SK-N-SH (cell line): ENCODE results near the gene UBE2E1. TPM values are rescaled to one million over a fixed set of nuclear protein-coding genes. Genes with fewer than 3 reads are reported as not detected.

ENCODE experiments used
- CTCF ChIA-PET: fragments of 300-600, 350-600 bp; formaldehyde crosslinking; extraction: SDS; loops from one replicate; lab custom pipeline; 2021; lab: Yijun Ruan, JAX
- POLR2A ChIA-PET: fragments of 350-600 bp; sonication (Branson Sonifier 250); formaldehyde crosslinking; extraction: SDS; loops from one replicate; lab custom pipeline; 2020; ENCODE audit warnings: antibody characterized with exemption, inconsistent platforms; lab: Yijun Ruan, JAX
- DNase-seq: peaks from one replicate; pipeline ENCODE4 v3.0.0; 2012
- H2AFZ ChIP-seq: fragments of 200-600 bp; sonication (generic); 2 replicates; pipeline ENCODE4 v1.8.1; 2016; ENCODE audit warnings: antibody characterized with exemption, mild to moderate bottlenecking, low read depth
- H3F3A ChIP-seq: fragments of 200-600 bp; sonication (generic); replicated peaks from 2 replicates; pipeline ENCODE3; 2016; ENCODE audit warnings: antibody characterized with exemption, mild to moderate bottlenecking; ENCODE audit not compliant: insufficient read depth
- H3K27ac ChIP-seq, 2 experiments: fragments of 200-500 bp in 1 of 2; fragments of 200-600 bp in 1 of 2; sonication (Bioruptor generic) in 1 of 2; sonication (generic), shearing (Covaris generic) in 1 of 2; 2 replicates each; pipeline versions ENCODE4 v1.5.1 to v1.6.1; 2014 to 2016; ENCODE audit warnings: low read depth in 2 of 2, inconsistent platforms in 1 of 2, low read length in 1 of 2, mild to moderate bottlenecking in 1 of 2, mixed read lengths in 1 of 2
- H3K27me3 ChIP-seq: fragments of 200-600 bp; sonication (generic), shearing (Covaris generic); 2 replicates; pipeline ENCODE4 v1.6.1; 2016; ENCODE audit warnings: mixed run types; ENCODE audit not compliant: insufficient read depth
- H3K36me3 ChIP-seq, 2 experiments: fragments of 200-500 bp in 1 of 2; fragments of 200-600 bp in 1 of 2; sonication (Bioruptor generic) in 1 of 2; sonication (generic) in 1 of 2; replicated peaks in 1 of 2; 2 replicates each; pipeline versions ENCODE3 to v1.5.1; 2014 to 2016; ENCODE audit warnings: low read length in 1 of 2, mild to moderate bottlenecking in 1 of 2; ENCODE audit not compliant: insufficient read depth in 2 of 2, control insufficient read depth in 1 of 2
- H3K4me1 ChIP-seq, 2 experiments: fragments of 200-500 bp in 1 of 2; fragments of 200-600 bp in 1 of 2; sonication (Bioruptor generic) in 1 of 2; sonication (generic), shearing (Covaris generic) in 1 of 2; 2 replicates each; pipeline versions ENCODE4 v1.5.1 to v1.6.1; 2014 to 2016; ENCODE audit warnings: low read depth in 1 of 2, low read length in 1 of 2, mixed run types in 1 of 2; ENCODE audit not compliant: insufficient read depth in 2 of 2, control insufficient read depth in 1 of 2
- H3K4me2 ChIP-seq: fragments of 200-600 bp; sonication (generic), shearing (Covaris generic); 2 replicates; pipeline ENCODE4 v1.6.1; 2017; ENCODE audit warnings: mixed run types
- H3K4me3 ChIP-seq, 2 experiments: fragments of 200-500 bp in 1 of 2; fragments of 200-600 bp in 1 of 2; sonication (Bioruptor generic) in 1 of 2; sonication (generic), shearing (Covaris generic) in 1 of 2; 2 replicates each; pipeline versions ENCODE4 v1.5.1 to v1.8.1; 2014 to 2016; ENCODE audit warnings: low read depth in 2 of 2, inconsistent platforms in 1 of 2, low read length in 1 of 2, mild to moderate bottlenecking in 1 of 2, mixed read lengths in 1 of 2, moderate library complexity in 1 of 2
- H3K79me2 ChIP-seq: fragments of 200-600 bp; sonication (generic); 2 replicates; pipeline ENCODE4 v1.8.1; 2017; ENCODE audit warnings: mild to moderate bottlenecking; ENCODE audit not compliant: insufficient read depth
- H3K9ac ChIP-seq: fragments of 200-600 bp; sonication (generic); 2 replicates; pipeline ENCODE4 v1.6.1; 2017; ENCODE audit warnings: mixed run types
- H3K9me2 ChIP-seq: fragments of 200-600 bp; sonication (generic); 2 replicates; pipeline ENCODE4 v1.6.1; 2017; ENCODE audit warnings: mixed run types
- H3K9me3 ChIP-seq: fragments of 200-600 bp; sonication (generic); 2 replicates; pipeline ENCODE4 v1.6.1; 2017; ENCODE audit warnings: mixed run types, mild to moderate bottlenecking, moderate library complexity
- H4K20me1 ChIP-seq: fragments of 200-600 bp; sonication (generic); 2 replicates; pipeline ENCODE4 v1.6.1; 2017; ENCODE audit warnings: mild to moderate bottlenecking, mixed run types; ENCODE audit not compliant: insufficient read depth
- CHD2 ChIP-seq: fragments of 150-350 bp; IDR thresholded peaks from 2 replicates; pipeline ENCODE4 v1.6.1; 2018; ENCODE audit warnings: low read length; ENCODE audit not compliant: partially characterized antibody
- FOSL2 ChIP-seq: IDR thresholded peaks from 2 replicates; pipeline ENCODE4 v1.4.0; 2012; ENCODE audit warnings: low read depth, mild to moderate bottlenecking, moderate library complexity, borderline replicate concordance
- FOXJ3 ChIP-seq: sonication (generic); formaldehyde crosslinking; IDR thresholded peaks from 2 replicates; pipeline ENCODE4 v1.5.1; 2020; ENCODE audit warnings: mild to moderate bottlenecking, missing genetic modification reagents
- FOXM1 ChIP-seq: IDR thresholded peaks from 2 replicates; pipeline ENCODE4 v1.4.0; 2012; ENCODE audit warnings: low read depth, mild to moderate bottlenecking
- IRF3 ChIP-seq: fragments of 150-350 bp; IDR thresholded peaks from 2 replicates; pipeline ENCODE4 v1.6.1; 2016; ENCODE audit warnings: mild to moderate bottlenecking, low read depth, low read length
- NFIC ChIP-seq: IDR thresholded peaks from 2 replicates; pipeline ENCODE4 v1.4.0; 2012; ENCODE audit warnings: borderline replicate concordance
- NRF1 ChIP-seq: IDR thresholded peaks from 2 replicates; pipeline ENCODE4 v1.6.1; 2012; ENCODE audit warnings: low read depth, mild to moderate bottlenecking, low read length
- POLR2AphosphoS5 ChIP-seq: IDR thresholded peaks from 2 replicates; pipeline ENCODE4 v1.6.1; 2012; ENCODE audit warnings: low read depth, low read length
- REST ChIP-seq: IDR thresholded peaks from 2 replicates; pipeline ENCODE4 v1.6.1; 2012; ENCODE audit warnings: mild to moderate bottlenecking, low read depth, low read length, moderate library complexity
- SMC3 ChIP-seq: IDR thresholded peaks from 2 replicates; pipeline ENCODE4 v1.6.1; 2012; ENCODE audit warnings: low read depth, low read length, improper control_type of control experiment
- TCF12 ChIP-seq: IDR thresholded peaks from 2 replicates; pipeline ENCODE4 v1.4.0; 2012
- TEAD4 ChIP-seq: IDR thresholded peaks from 2 replicates; pipeline ENCODE4 v1.4.0; 2012; ENCODE audit warnings: mild to moderate bottlenecking, borderline replicate concordance; ENCODE audit not compliant: insufficient read depth
- ZBTB33 ChIP-seq: IDR thresholded peaks from 2 replicates; pipeline ENCODE4 v1.4.0; 2012; ENCODE audit warnings: low read depth, borderline replicate concordance
- WGBS: methylation state at CpG from one replicate; pipeline ENCODE4 v1.1.6; 2017; ENCODE audit warnings: low lambda C conversion rate; 5-methylcytosine and 5-hydroxymethylcytosine counted together
- polyA plus RNA-seq, 3 experiments: library from polyadenylated mRNA; depleted of rRNA; stranded (reverse); fragments of >200 nt; gene quantifications; 2 replicates each; pipeline ENCODE4 v1.2.3, GENCODE V29; 2012
- TF ChIP-seq, protein P1 (sequence below): IDR thresholded peaks from 2 replicates; pipeline ENCODE4 v1.4.0; 2012; ENCODE audit warnings: low read depth, borderline replicate concordance
- TF ChIP-seq, protein P2 (sequence below): IDR thresholded peaks from 2 replicates; pipeline ENCODE4 v1.4.0; 2012; ENCODE audit warnings: low read depth

UBE2E1 gene
- polyA plus RNA-seq, 1 of the 3 experiments (the other 2 are of a cell fraction), result 59.9 TPM

DNA sequence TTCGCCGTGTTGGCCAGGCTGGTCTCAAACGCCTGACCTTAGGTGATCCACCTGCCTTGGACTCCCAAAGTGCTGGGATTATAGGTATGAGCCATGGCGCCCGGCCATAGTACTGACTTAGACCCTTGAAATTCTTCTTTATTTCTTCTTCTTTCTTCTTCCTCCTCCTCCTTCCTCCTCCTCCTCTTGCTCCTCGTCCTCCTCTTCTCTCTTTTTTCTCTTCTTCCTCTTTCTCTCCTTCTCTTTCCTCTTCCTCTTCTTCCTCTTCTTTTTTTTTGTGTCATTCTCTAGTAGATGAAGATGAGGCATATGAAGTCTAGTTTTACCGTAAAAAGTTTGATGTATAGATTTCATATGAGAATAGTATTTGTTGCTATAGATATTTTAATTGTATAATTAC, 120.5 kb downstream of the UBE2E1 start:
- no peak for DNase-seq
- Histone ChIP-seq H3K9ac (no peak overlapping the region), H3K79me2 (no peaks in the 10 kb centered on the region), H2AFZ (no peak overlapping the region), H3K27me3 (no peaks in the 10 kb centered on the region), H3K9me2 (no peaks in the 10 kb centered on the region), H3K4me1 (no peaks in the 10 kb centered on the region), H3K27ac (no peak overlapping the region)
- ChIA-PET POLR2A (no interaction called here), CTCF (interaction anchor here (1.0 to 1.3 kb wide), 2 partner anchors 68 kb away, joined by 3 to 5 read pairs; no protein-coding TSS in a partner anchor)
- TF ChIP-seq TEAD4 (no peak), REST (no peak), IRF3 (no peak), FOXM1 (no peak), POLR2AphosphoS5 (no peak), TCF12 (no peak), NFIC (no peak), NRF1 (no peak), CHD2 (no peak), FOSL2 (no peak), SMC3 (no peak), ZBTB33 (no peak), FOXJ3 (CRISPR knock-in tag) (no peak)
- TF ChIP-seq, protein P1, sequence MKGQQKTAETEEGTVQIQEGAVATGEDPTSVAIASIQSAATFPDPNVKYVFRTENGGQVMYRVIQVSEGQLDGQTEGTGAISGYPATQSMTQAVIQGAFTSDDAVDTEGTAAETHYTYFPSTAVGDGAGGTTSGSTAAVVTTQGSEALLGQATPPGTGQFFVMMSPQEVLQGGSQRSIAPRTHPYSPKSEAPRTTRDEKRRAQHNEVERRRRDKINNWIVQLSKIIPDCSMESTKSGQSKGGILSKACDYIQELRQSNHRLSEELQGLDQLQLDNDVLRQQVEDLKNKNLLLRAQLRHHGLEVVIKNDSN, result no peak
- TF ChIP-seq, protein P2, sequence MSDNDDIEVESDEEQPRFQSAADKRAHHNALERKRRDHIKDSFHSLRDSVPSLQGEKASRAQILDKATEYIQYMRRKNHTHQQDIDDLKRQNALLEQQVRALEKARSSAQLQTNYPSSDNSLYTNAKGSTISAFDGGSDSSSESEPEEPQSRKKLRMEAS, result no peak
- TF ChIP-seq, all 33 proteins: peak for 0
- Histone ChIP-seq H3K4me2 (no peak overlapping the region), H3F3A (peaks cover 32% of the 10 kb centered on the region), H3K9me3 (no peaks in the 10 kb centered on the region), H3K4me3 (no peak overlapping the region), H4K20me1 (no peaks in the 10 kb centered on the region), H3K36me3 (peaks cover under 1 to 7% of the 10 kb centered on the region in 2 experiments)
- WGBS, result 92% methylated on average over 7 of the region's 7 CpGs
